CD4-positive, alpha-beta T cell treated with Interleukin-15 for 1 hour (primary cell): Measurements from ENCODE around the gene NPY.
"Not testable (repeated sequence)": the region's sequence is repeated elsewhere in the genome, so short reads cannot be mapped to it uniquely, and the experiment has no call there.

Source experiments
- DNase-seq: peaks from one replicate; pipeline ENCODE4 v3.0.0-alpha.2; 2020

Gene NPY

GRCh38 chr7:24283897-24284698 is at the start of gene NPY:
Gene NPY, plus strand, starts transcription at chr7:24284190. Its CDS starts 1,051 bp downstream, at chr7:24285241.
- no peak for DNase-seq

GRCh38 chr7:24239260-24239659 is 44.7 kb upstream of the NPY start:
- no peak for DNase-seq

GRCh38 chr7:24241206-24241605 is 42.8 kb upstream of the NPY start:
- DNase-seq = no peak

GRCh38 chr7:24244554-24244953 is 39.4 kb upstream of the NPY start:
- DNase-seq = no peak

GRCh38 chr7:24245362-24245761 is 38.6 kb upstream of the NPY start:
- no peak for DNase-seq

GRCh38 chr7:24249266-24249665 is 34.7 kb upstream of the NPY start:
- DNase-seq = no peak

- no peak for DNase-seq
Measured at GRCh38 chr7:24251568-24251967, 32.4 kb upstream of the NPY start.

- no peak for DNase-seq
Measured at GRCh38 chr7:24255139-24255538, 28.9 kb upstream of the NPY start.

GRCh38 chr7:24258324-24258723 is 25.7 kb upstream of the NPY start:
- not testable (repeated sequence) for DNase-seq

GRCh38 chr7:24271938-24272337 is 12.1 kb upstream of the NPY start:
- no peak for DNase-seq

- DNase-seq = no peak
Measured at GRCh38 chr7:24279512-24279911, 4.5 kb upstream of the NPY start.

- DNase-seq = no peak
Measured at GRCh38 chr7:24283554-24283896, 465 bp upstream of the NPY start.

- DNase-seq = no peak
Measured at GRCh38 chr7:24284699-24285506, 913 bp downstream of the NPY start.

- DNase-seq = no peak
Measured at GRCh38 chr7:24290004-24290641, 6.1 kb downstream of the NPY start.

GRCh38 chr7:24291271-24291670 is 7.3 kb downstream of the NPY start:
- DNase-seq = no peak

GRCh38 chr7:24297362-24297761 is 13.4 kb downstream of the NPY start:
- DNase-seq = no peak

- DNase-seq = no peak
Measured at GRCh38 chr7:24298696-24299095, 14.7 kb downstream of the NPY start.

- DNase-seq = no peak
Measured at GRCh38 chr7:24299192-24299591, 15.2 kb downstream of the NPY start.

- no peak for DNase-seq
Measured at GRCh38 chr7:24301703-24302102, 17.7 kb downstream of the NPY start.

- DNase-seq = no peak
Measured at GRCh38 chr7:24304494-24305095, 20.6 kb downstream of the NPY start.

- DNase-seq = no peak
Measured at GRCh38 chr7:24307326-24307725, 23.3 kb downstream of the NPY start.

GRCh38 chr7:24312588-24312987 is 28.6 kb downstream of the NPY start:
- DNase-seq = no peak

GRCh38 chr7:24313777-24314176 is 29.8 kb downstream of the NPY start:
- no peak for DNase-seq
